ENCODE data around the gene METTL21A. TPM values are rescaled to one million over a fixed set of nuclear protein-coding genes. Genes with fewer than 3 reads are reported as not detected.

The METTL21A gene

GRCh38 chr2:207594264-207594663, 30.9 kb downstream of the METTL21A start:
- no peaks in the 10 kb centered on the region for H3K27me3 ChIP-seq (ENCODE audit: control insufficient read depth, insufficient read depth, low read length)
- no peak overlapping the region for H3K4me2 ChIP-seq (ENCODE audit: low read length)
- H3K9ac ChIP-seq (ENCODE audit: low read depth, low read length) = no peak overlapping the region
- H3K9me3 ChIP-seq (replicated peaks; ENCODE audit: low read length) = no peaks in the 10 kb centered on the region
- no peaks in the 10 kb centered on the region for H3K4me1 ChIP-seq (ENCODE audit: control insufficient read depth, insufficient read depth, low read length)
- H3K36me3 ChIP-seq (ENCODE audit: insufficient read depth, low read length) = peaks cover 28% of the 10 kb centered on the region
- no peak overlapping the region for H3K4me3 ChIP-seq (ENCODE audit: low read length)

DNA sequence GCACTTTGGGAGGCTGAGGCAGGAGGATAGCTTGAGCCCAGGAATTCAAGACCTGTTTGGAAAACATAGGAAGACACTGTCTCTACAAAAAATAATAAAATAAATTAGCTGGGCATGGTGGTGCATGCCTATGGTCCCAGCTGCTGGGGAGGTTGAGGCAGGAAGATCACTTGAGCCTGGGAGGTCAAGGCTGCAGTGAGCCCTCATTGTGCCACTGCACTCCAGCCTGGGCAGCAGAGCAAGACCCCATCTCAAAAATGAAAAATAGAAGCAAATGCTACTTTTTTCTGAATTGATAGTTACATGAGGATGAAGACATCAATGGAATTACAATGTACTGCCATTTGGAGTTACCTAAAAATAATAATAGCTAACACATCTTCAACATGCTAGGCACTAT, 31.9 kb downstream of the METTL21A start:
- peaks cover 28% of the 10 kb centered on the region for H3K36me3 ChIP-seq (ENCODE audit: insufficient read depth, low read length)

GRCh38 chr2:207589143-207589542, 36.1 kb downstream of the METTL21A start:
- Histone ChIP-seq H3K36me3 (ENCODE audit: insufficient read depth, low read length) (peaks cover 29% of the 10 kb centered on the region), H3K9ac (ENCODE audit: low read depth, low read length) (no peak overlapping the region), H3K9me3 (replicated peaks; ENCODE audit: low read length) (no peaks in the 10 kb centered on the region), H3K4me2 (ENCODE audit: low read length) (no peak overlapping the region), H3K4me1 (ENCODE audit: control insufficient read depth, insufficient read depth, low read length) (no peaks in the 10 kb centered on the region), H3K4me3 (ENCODE audit: low read length) (no peak overlapping the region), H3K27me3 (ENCODE audit: control insufficient read depth, insufficient read depth, low read length) (no peaks in the 10 kb centered on the region)

More for the DNA sequence above, 31.9 kb downstream of the METTL21A start:
- H3K4me3 ChIP-seq (ENCODE audit: low read length) = no peak overlapping the region
- no peak overlapping the region for H3K9ac ChIP-seq (ENCODE audit: low read depth, low read length)
- H3K27me3 ChIP-seq (ENCODE audit: control insufficient read depth, insufficient read depth, low read length) = no peaks in the 10 kb centered on the region
- no peaks in the 10 kb centered on the region for H3K4me1 ChIP-seq (ENCODE audit: control insufficient read depth, insufficient read depth, low read length)
- no peak overlapping the region for H3K4me2 ChIP-seq (ENCODE audit: low read length)
- H3K9me3 ChIP-seq (replicated peaks; ENCODE audit: low read length) = no peaks in the 10 kb centered on the region

DNA sequence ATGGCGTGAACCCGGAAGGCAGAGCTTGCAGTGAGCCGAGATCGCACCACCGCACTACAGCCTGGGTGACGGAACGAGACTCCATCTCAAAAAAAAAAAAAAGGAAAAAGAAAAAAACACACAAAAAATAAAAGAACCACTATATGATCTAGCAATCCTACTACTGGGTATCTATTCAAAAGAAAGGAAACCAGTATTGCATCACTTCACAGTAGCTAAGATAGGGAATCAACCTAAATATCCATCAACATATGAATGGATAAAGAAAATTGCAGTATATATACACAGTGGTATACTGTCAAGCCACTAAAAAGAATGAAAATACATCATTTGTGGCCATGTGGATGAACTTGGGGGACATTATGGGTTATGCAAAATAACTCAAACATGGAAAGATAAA, 37.9 kb downstream of the METTL21A start:
- Histone ChIP-seq H3K27me3 (ENCODE audit: control insufficient read depth, insufficient read depth, low read length) (no peaks in the 10 kb centered on the region), H3K36me3 (ENCODE audit: insufficient read depth, low read length) (peaks cover 33% of the 10 kb centered on the region), H3K4me2 (ENCODE audit: low read length) (no peak overlapping the region), H3K4me1 (ENCODE audit: control insufficient read depth, insufficient read depth, low read length) (no peaks in the 10 kb centered on the region), H3K4me3 (ENCODE audit: low read length) (no peak overlapping the region), H3K9me3 (replicated peaks; ENCODE audit: low read length) (no peaks in the 10 kb centered on the region), H3K9ac (ENCODE audit: low read depth, low read length) (no peak overlapping the region)

DNA sequence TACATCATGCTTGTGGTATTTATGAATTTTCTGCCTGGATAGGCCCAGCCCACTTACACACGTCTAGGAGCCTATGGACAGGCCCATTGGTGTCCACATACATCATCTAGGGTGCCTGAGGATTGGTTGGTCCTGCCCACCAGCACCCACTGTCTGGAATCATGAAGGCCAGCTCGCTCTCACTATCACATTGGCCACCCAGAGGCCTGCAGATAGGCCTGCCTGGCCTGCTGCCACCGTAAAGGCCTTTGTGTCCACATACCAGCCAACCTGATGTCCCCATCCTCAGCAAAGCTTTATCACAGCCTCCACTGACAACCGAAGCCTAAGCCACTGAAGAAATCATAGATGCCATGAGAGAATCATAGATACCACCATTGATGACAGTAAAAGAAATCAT, 40.2 kb downstream of the METTL21A start:
- Histone ChIP-seq H3K4me3 (ENCODE audit: low read length) (no peak overlapping the region), H3K9me3 (replicated peaks; ENCODE audit: low read length) (no peaks in the 10 kb centered on the region), H3K27me3 (ENCODE audit: control insufficient read depth, insufficient read depth, low read length) (no peaks in the 10 kb centered on the region), H3K4me1 (ENCODE audit: control insufficient read depth, insufficient read depth, low read length) (no peaks in the 10 kb centered on the region), H3K4me2 (ENCODE audit: low read length) (no peak overlapping the region), H3K9ac (ENCODE audit: low read depth, low read length) (no peak overlapping the region), H3K36me3 (ENCODE audit: insufficient read depth, low read length) (peaks cover 43% of the 10 kb centered on the region)

DNA sequence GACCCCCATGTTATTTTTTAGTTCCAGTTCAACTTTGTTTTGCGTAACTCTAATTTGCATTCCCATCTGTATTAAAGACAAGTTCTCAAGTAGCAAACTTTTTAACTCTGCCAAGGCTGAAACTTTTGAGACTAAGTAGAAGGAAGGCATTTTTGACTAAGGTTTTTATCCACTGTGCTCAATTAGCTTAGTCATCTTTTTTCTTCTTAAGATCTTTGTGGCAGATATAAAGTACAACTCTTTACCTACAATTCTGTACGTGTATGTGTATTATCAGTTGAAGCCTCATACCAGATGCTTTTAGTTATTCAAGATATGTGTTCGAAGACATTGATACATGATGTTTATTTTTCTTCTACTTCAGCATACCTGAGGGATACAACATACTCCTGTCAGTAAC, 53.8 kb downstream of the METTL21A start:
- Histone ChIP-seq H3K27me3 (ENCODE audit: control insufficient read depth, insufficient read depth, low read length) (no peaks in the 10 kb centered on the region), H3K4me2 (ENCODE audit: low read length) (no peak overlapping the region), H3K9ac (ENCODE audit: low read depth, low read length) (no peak overlapping the region), H3K9me3 (replicated peaks; ENCODE audit: low read length) (no peaks in the 10 kb centered on the region), H3K4me3 (ENCODE audit: low read length) (no peak overlapping the region), H3K4me1 (ENCODE audit: control insufficient read depth, insufficient read depth, low read length) (no peaks in the 10 kb centered on the region), H3K36me3 (ENCODE audit: insufficient read depth, low read length) (peaks cover 50% of the 10 kb centered on the region)

GRCh38 chr2:207567671-207568070, 57.5 kb downstream of the METTL21A start:
- peaks cover 35% of the 10 kb centered on the region for H3K36me3 ChIP-seq (ENCODE audit: insufficient read depth, low read length)
- H3K4me2 ChIP-seq (ENCODE audit: low read length) = no peak overlapping the region
- no peak overlapping the region for H3K9ac ChIP-seq (ENCODE audit: low read depth, low read length)
- no peak overlapping the region for H3K4me3 ChIP-seq (ENCODE audit: low read length)
- no peaks in the 10 kb centered on the region for H3K27me3 ChIP-seq (ENCODE audit: control insufficient read depth, insufficient read depth, low read length)
- no peaks in the 10 kb centered on the region for H3K9me3 ChIP-seq (replicated peaks; ENCODE audit: low read length)
- peaks cover 3% of the 10 kb centered on the region for H3K4me1 ChIP-seq (ENCODE audit: control insufficient read depth, insufficient read depth, low read length)

GRCh38 chr2:207565736-207566500, 59.3 kb downstream of the METTL21A start:
- H3K27me3 ChIP-seq (ENCODE audit: control insufficient read depth, insufficient read depth, low read length) = no peaks in the 10 kb centered on the region
- H3K9ac ChIP-seq (ENCODE audit: low read depth, low read length) = no peak overlapping the region
- no peaks in the 10 kb centered on the region for H3K9me3 ChIP-seq (replicated peaks; ENCODE audit: low read length)
- no peak overlapping the region for H3K4me3 ChIP-seq (ENCODE audit: low read length)
- peaks cover 13% of the 10 kb centered on the region for H3K4me1 ChIP-seq (ENCODE audit: control insufficient read depth, insufficient read depth, low read length)
- H3K36me3 ChIP-seq (ENCODE audit: insufficient read depth, low read length) = peaks cover 38% of the 10 kb centered on the region
- no peak overlapping the region for H3K4me2 ChIP-seq (ENCODE audit: low read length)

Small RNA genes within 50 kb of the gene (small RNA-seq; reads per million reads assigned to genes)
- gene RPS29P9 = not detected

All from skeletal muscle satellite cell (primary cell).